K562 (cell line): ENCODE measurements around the gene C1orf56. TPM values are rescaled to one million over a fixed set of nuclear protein-coding genes. Genes with fewer than 3 reads are reported as not detected.

ENCODE experiments used
- ATAC-seq: fragments of 200-7000 bp; cut with Tn5 transposase; 3 replicates; pipeline ENCODE4 v1.9.1; 2020; ENCODE audit warnings: moderate library complexity
- BruUV-seq: library from RNA; stranded (reverse); fragments of 400-500 nt; replicated peaks from 2 replicates; lab custom pipeline; 2021; lab: Mats Ljungman, UMichigan
- CTCF ChIA-PET: fragments of 300-600 bp; formaldehyde crosslinking; extraction: SDS; loops from one replicate; lab custom pipeline; 2021; ENCODE audit warnings: low intra/inter-chr PET ratio; lab: Yijun Ruan, JAX
- POLR2A ChIA-PET: fragments of 300-600, 350-650 bp; sonication (Branson Sonifier 250); formaldehyde crosslinking; extraction: SDS; loops from one replicate; lab custom pipeline; 2021; ENCODE audit warnings: antibody characterized with exemption, inconsistent platforms; lab: Yijun Ruan, JAX
- DNase-seq, 4 experiments: peaks; one replicate each; pipeline versions ENCODE4 v3.0.0 to v3.0.0-alpha.2; 2011 to 2018; ENCODE audit warnings: low spot score in 3 of 4, mixed read lengths in 3 of 4; ENCODE audit errors: extremely low read depth in 1 of 4
- FAIRE-seq: peaks from 2 replicates; lab custom pipeline; 2011; peaks lifted over from hg19 to GRCh38; lab: Jason Lieb, UNC
- H2AFZ ChIP-seq: 2 replicates; pipeline ENCODE4 v1.6.0; 2011; ENCODE audit warnings: low read depth, low read length, control low read depth, inconsistent platforms
- H3K27ac ChIP-seq: fragments of 200-600 bp; 3 replicates; pipeline ENCODE4 v1.8.0; 2011; ENCODE audit warnings: low read depth, mild to moderate bottlenecking, control low read depth, inconsistent platforms, low read length, moderate library complexity, mixed read lengths; ENCODE audit errors: extremely low read depth
- H3K27me3 ChIP-seq, 2 experiments: fragments of 300-600 bp in 1 of 2; 2 replicates in 1 of 2; 3 replicates in 1 of 2; pipeline versions ENCODE4 v1.6.0 to v1.8.0; 2011; ENCODE audit warnings: inconsistent platforms in 2 of 2, low read length in 2 of 2, mild to moderate bottlenecking in 1 of 2, mixed read lengths in 1 of 2, moderate library complexity in 1 of 2; ENCODE audit not compliant: control insufficient read depth in 2 of 2, insufficient read depth in 2 of 2
- H3K36me3 ChIP-seq: fragments of 300-600 bp; 3 replicates; pipeline ENCODE4 v1.8.0; 2011; ENCODE audit warnings: mild to moderate bottlenecking, low read length, inconsistent platforms; ENCODE audit not compliant: control insufficient read depth, insufficient read depth
- H3K4me1 ChIP-seq, 2 experiments: fragments of 200-600 bp in 1 of 2; replicated peaks in 1 of 2; 2 replicates in 1 of 2; 3 replicates in 1 of 2; pipeline versions ENCODE4 v1.5.1 to v1.8.0; 2011; ENCODE audit warnings: inconsistent platforms in 2 of 2, low read length in 2 of 2, mild to moderate bottlenecking in 1 of 2, mixed read lengths in 1 of 2, moderate library complexity in 1 of 2; ENCODE audit not compliant: control insufficient read depth in 2 of 2, insufficient read depth in 2 of 2
- H3K4me2 ChIP-seq: 2 replicates; pipeline ENCODE4 v1.6.1; 2011; ENCODE audit warnings: low read length, control low read depth, inconsistent platforms, mixed read lengths; ENCODE audit not compliant: insufficient read depth
- H3K4me3 ChIP-seq: fragments of 200-600 bp; sonication (generic), shearing (Covaris generic); 2 replicates; pipeline ENCODE4 v1.5.1; 2016; ENCODE audit warnings: control low read depth, inconsistent platforms
- H3K79me2 ChIP-seq: fragments of 200-600 bp; 3 replicates; pipeline ENCODE4 v1.8.0; 2011; ENCODE audit warnings: low read length, inconsistent platforms; ENCODE audit not compliant: control insufficient read depth, insufficient read depth
- H3K9ac ChIP-seq, 2 experiments: 2 replicates each; pipeline versions ENCODE4 v1.6.0 to v1.6.1; 2011; ENCODE audit warnings: low read depth in 2 of 2, low read length in 2 of 2, control low read depth in 1 of 2, inconsistent platforms in 1 of 2, mild to moderate bottlenecking in 1 of 2, mixed read lengths in 1 of 2; ENCODE audit not compliant: insufficient read depth in 1 of 2
- H3K9me1 ChIP-seq: one replicate; pipeline ENCODE4 v1.6.0; 2011; ENCODE audit warnings: inconsistent platforms, mild to moderate bottlenecking, low read length, moderate library complexity; ENCODE audit not compliant: control insufficient read depth, insufficient read depth
- H3K9me3 ChIP-seq: replicated peaks from 2 replicates; pipeline ENCODE4 v1.5.1; 2011; ENCODE audit warnings: low read depth, low read length, inconsistent platforms; ENCODE audit not compliant: control insufficient read depth, insufficient read depth
- H4K20me1 ChIP-seq: replicated peaks from 2 replicates; pipeline ENCODE4 v1.6.1; 2011; ENCODE audit warnings: low read length, inconsistent platforms, mixed read lengths; ENCODE audit not compliant: control insufficient read depth, insufficient read depth
- CEBPG ChIP-seq, 3 experiments: fragments of 200-800 bp in 1 of 3; sonication (Bioruptor generic) in 1 of 3; sonication (generic) in 1 of 3; formaldehyde crosslinking in 1 of 3; IDR thresholded peaks in 2 of 3; conservative IDR thresholded peaks in 1 of 3; 2 replicates each; pipeline versions ENCODE4 v1.6.1 to v1.8.0; 2016 to 2022; ENCODE audit warnings: missing compliant biosample characterization in 2 of 3, missing genetic modification characterization in 2 of 3, mild to moderate bottlenecking in 1 of 3, missing genetic modification reagents in 1 of 3
- GTF2E2 ChIP-seq: fragments of 200-800 bp; sonication (Bioruptor generic); IDR thresholded peaks from 2 replicates; pipeline ENCODE4 v1.6.1; 2016; ENCODE audit warnings: missing genetic modification characterization, missing compliant biosample characterization
- JUND ChIP-seq, 2 experiments: IDR thresholded peaks; 2 replicates in 1 of 2; 3 replicates in 1 of 2; pipeline ENCODE4 v1.6.1; 2011; ENCODE audit warnings: borderline replicate concordance in 2 of 2, low read depth in 2 of 2, low read length in 2 of 2, improper control_type of control experiment in 1 of 2, missing biosample characterization in 1 of 2, missing genetic modification characterization in 1 of 2, missing genetic modification reagents in 1 of 2
- TEAD1 ChIP-seq, 2 experiments: fragments of 450-650 bp in 1 of 2; sonication (generic) in 1 of 2; formaldehyde crosslinking; IDR thresholded peaks; 2 replicates each; pipeline versions ENCODE4 v1.4.0 to v1.8.0; 2020 to 2022; ENCODE audit warnings: mild to moderate bottlenecking in 2 of 2, missing genetic modification reagents in 1 of 2
- ZNF79 ChIP-seq: fragments of 250-450 bp; sonication (Bioruptor Pico); IDR thresholded peaks from 2 replicates; pipeline ENCODE4 v1.4.0; 2020; ENCODE audit warnings: low read depth, mild to moderate bottlenecking, moderate library complexity
- WGBS: fragments of 100-300 bp; shearing (Covaris generic); methylation state at CpG from one replicate; pipeline ENCODE4 v1.1.6; 2016; ENCODE audit warnings: low coverage, mixed read lengths; ENCODE audit not compliant: insufficient coverage; ENCODE audit errors: missing lambda C conversion rate; 5-methylcytosine and 5-hydroxymethylcytosine counted together
- in situ Hi-C: fragments of 300-500 bp; cut with MboI; formaldehyde crosslinking; loops from 4 replicates; pipeline ENCODE4 v1.15.0; 2018; ENCODE audit warnings: inconsistent platforms, mixed read lengths
- intact Hi-C: fragments of 100-400 bp; cut with micrococcal nuclease; formaldehyde crosslinking; loops from 2 replicates; pipeline ENCODE4 v1.14.2; 2022
- polyA plus RNA-seq, 8 experiments: library from polyadenylated mRNA; depleted of rRNA in 4 of 8; stranded (reverse) in 5 of 8; unstranded in 3 of 8; fragments of >200 nt; fragmentation: Nextera tagmentation in 2 of 8; fragmentation: Illumina TruSeq in 1 of 8; extraction: Ambion mirVana in 2 of 8; extraction: Trizol in 1 of 8; gene quantifications; 2 replicates each; pipeline versions ENCODE4 v1.2.1 to v1.2.3, GENCODE V29; 2011 to 2014; ENCODE audit warnings: inconsistent platforms in 1 of 8, missing spikeins in 1 of 8
- total RNA-seq, 7 experiments: library from RNA; depleted of rRNA in 6 of 7; stranded (reverse); fragments of >200 nt in 6 of 7; fragmentation: Illumina TruSeq in 2 of 7; extraction: Trizol in 2 of 7; gene quantifications; 2 replicates each; pipeline versions ENCODE4 v1.2.1 to v1.2.3, GENCODE V29; 2011 to 2021; ENCODE audit warnings: low replicate concordance in 1 of 7
- TF ChIP-seq, protein P1 (sequence below): fragments of 450-650 bp; IDR thresholded peaks from 2 replicates; pipeline ENCODE4 v1.6.1; 2016
- TF ChIP-seq, protein P2 (sequence below): fragments of 250-450 bp; sonication (Bioruptor Pico); IDR thresholded peaks from 2 replicates; pipeline ENCODE4 v1.8.0; 2021; ENCODE audit warnings: moderate library complexity, mild to moderate bottlenecking, inconsistent platforms
- TF ChIP-seq, protein P3 (sequence below), 2 experiments: fragments of 450-650 bp; IDR thresholded peaks; 2 replicates each; pipeline ENCODE4 v1.6.1; 2016
- TF ChIP-seq, protein P4 (sequence below): fragments of 450-650 bp; IDR thresholded peaks from 2 replicates; pipeline ENCODE4 v1.6.1; 2017; ENCODE audit warnings: mild to moderate bottlenecking, moderate library complexity

Gene C1orf56
- total and polyA plus RNA-seq, 9 of the 15 experiments (the other 6 are each of a cell fraction or from before 2014, with no cell fraction given), result 0.18 to 15.7 (median 1.1) TPM

DNA sequence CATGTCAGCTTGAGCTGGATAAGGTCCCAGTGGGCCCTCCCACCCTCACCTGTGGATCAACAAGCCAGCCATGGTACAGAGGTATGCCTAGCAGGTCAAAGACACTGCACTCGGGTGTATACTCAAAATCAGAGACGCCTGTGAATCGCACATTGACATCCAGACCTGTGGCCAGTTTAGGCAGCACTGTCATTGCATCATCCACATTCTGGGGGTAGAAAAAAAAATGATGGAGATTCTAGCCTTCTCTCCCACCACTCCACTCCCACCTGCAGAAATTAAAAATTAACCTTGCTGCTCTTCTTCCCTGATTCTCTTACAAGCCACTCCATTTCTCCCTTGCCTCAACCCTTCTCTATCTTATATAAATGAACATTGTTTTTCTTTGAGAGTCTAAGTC, 47.1 kb upstream of the C1orf56 start:
- Histone ChIP-seq H3K27ac (peak overlapping the region; percentile 7; the same call in 1 of the 3 replicates), H3K9me3 (no peaks in the 10 kb centered on the region), H3K4me1 (peaks cover 46 to 49% of the 10 kb centered on the region in 2 experiments), H3K4me3 (no peak overlapping the region), H3K79me2 (peaks cover 3% of the 10 kb centered on the region; the same call in 1 of the 3 replicates), H2AFZ (0 out of 2 replicates have a peak overlapping the region, but pooled peaks have one; percentile 11), H3K27me3 (no peaks in the 10 kb centered on the region), H3K9me1 (no peaks in the 10 kb centered on the region), H3K4me2 (no peak overlapping the region), H4K20me1 (no peaks in the 10 kb centered on the region), H3K9ac (peak overlapping the region in 1 of 2 experiments; percentile 67; a peak in 1 of 4 replicates), H3K36me3 (peaks cover 10% of the 10 kb centered on the region; the same call in 2 of the 3 replicates)
- POLR2A ChIA-PET, result interaction anchor here (0.8 to 1.5 kb wide), 2 partner anchors 15 to 19 kb away, joined by 3 to 5 read pairs; partner anchors contain the start of gene ANXA9
- no peak for DNase-seq
- no TSS peak for BruUV-seq
- in situ Hi-C loops (no loop called here), intact Hi-C loops (no loop called here)
- 56% methylated on average over 3 of the region's 3 CpGs for WGBS
- no peak for FAIRE-seq
- CTCF ChIA-PET, result no interaction called here
- peak; percentile 22 for ATAC-seq
- TF ChIP-seq, protein P1, sequence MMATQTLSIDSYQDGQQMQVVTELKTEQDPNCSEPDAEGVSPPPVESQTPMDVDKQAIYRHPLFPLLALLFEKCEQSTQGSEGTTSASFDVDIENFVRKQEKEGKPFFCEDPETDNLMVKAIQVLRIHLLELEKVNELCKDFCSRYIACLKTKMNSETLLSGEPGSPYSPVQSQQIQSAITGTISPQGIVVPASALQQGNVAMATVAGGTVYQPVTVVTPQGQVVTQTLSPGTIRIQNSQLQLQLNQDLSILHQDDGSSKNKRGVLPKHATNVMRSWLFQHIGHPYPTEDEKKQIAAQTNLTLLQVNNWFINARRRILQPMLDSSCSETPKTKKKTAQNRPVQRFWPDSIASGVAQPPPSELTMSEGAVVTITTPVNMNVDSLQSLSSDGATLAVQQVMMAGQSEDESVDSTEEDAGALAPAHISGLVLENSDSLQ, result no peak
- TF ChIP-seq TEAD1 (CRISPR knock-in tag; IDR thresholded peaks at IDR 0.05) (no peak), CEBPG (CRISPR knock-in tag; IDR thresholded peaks at IDR 0.05) (peak; percentile 85), CEBPG (tag; conservative IDR thresholded peaks at IDR 0.05 in 1 of 2, IDR thresholded peaks at IDR 0.05 in 1 of 2) (peak; percentile 84 to 92), GTF2E2 (peak; percentile 37; the same call in 1 of the 2 replicates), ZNF79 (CRISPR knock-in tag) (no peak), JUND (IDR thresholded peaks at IDR 0.05; ENCODE audit: borderline replicate concordance, low read depth, low read length) (peak; percentile 55), JUND (tag; IDR thresholded peaks at IDR 0.05; ENCODE audit: borderline replicate concordance, low read depth, low read length) (no peak)
- TF ChIP-seq, protein P2, sequence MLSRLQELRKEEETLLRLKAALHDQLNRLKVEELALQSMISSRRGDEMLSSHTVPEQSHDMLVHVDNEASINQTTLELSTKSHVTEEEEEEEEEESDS (CRISPR knock-in tag), result no peak
- TF ChIP-seq, protein P3, sequence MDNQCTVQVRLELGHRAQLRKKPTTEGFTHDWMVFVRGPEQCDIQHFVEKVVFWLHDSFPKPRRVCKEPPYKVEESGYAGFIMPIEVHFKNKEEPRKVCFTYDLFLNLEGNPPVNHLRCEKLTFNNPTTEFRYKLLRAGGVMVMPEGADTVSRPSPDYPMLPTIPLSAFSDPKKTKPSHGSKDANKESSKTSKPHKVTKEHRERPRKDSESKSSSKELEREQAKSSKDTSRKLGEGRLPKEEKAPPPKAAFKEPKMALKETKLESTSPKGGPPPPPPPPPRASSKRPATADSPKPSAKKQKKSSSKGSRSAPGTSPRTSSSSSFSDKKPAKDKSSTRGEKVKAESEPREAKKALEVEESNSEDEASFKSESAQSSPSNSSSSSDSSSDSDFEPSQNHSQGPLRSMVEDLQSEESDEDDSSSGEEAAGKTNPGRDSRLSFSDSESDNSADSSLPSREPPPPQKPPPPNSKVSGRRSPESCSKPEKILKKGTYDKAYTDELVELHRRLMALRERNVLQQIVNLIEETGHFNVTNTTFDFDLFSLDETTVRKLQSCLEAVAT (IDR thresholded peaks at IDR 0.05), result 0 out of 4 replicates have a peak, but pooled peaks of 1 of the 2 experiments have one; percentile 18
- TF ChIP-seq, protein P4, sequence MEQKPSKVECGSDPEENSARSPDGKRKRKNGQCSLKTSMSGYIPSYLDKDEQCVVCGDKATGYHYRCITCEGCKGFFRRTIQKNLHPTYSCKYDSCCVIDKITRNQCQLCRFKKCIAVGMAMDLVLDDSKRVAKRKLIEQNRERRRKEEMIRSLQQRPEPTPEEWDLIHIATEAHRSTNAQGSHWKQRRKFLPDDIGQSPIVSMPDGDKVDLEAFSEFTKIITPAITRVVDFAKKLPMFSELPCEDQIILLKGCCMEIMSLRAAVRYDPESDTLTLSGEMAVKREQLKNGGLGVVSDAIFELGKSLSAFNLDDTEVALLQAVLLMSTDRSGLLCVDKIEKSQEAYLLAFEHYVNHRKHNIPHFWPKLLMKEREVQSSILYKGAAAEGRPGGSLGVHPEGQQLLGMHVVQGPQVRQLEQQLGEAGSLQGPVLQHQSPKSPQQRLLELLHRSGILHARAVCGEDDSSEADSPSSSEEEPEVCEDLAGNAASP, result no peak
